Measurements from ENCODE around the gene AK5.

Gene AK5

GRCh38 chr1:77281491-77282186, at the start of gene AK5:
TSS of gene AK5 (plus strand) at chr1:77282019. CDS start at chr1:77282314, 295 bp downstream.
- no peak for TF ChIP-seq CTCF (IDR thresholded peaks at IDR 0.05; ENCODE audit: borderline replicate concordance, control extremely low read depth, extremely low read depth, insufficient read depth, missing control alignments)
- in situ Hi-C loops (cut with MboI; ENCODE audit: low sequenced_read_pairs, unreplicated experiment), result no loop called here
- peak; percentile 67 for DNase-seq (ENCODE audit: low spot score)

GRCh38 chr1:77232829-77233228, 49.0 kb upstream of the AK5 start:
- in situ Hi-C loops (cut with MboI; ENCODE audit: low sequenced_read_pairs, unreplicated experiment), result no loop called here
- no peak for TF ChIP-seq CTCF (IDR thresholded peaks at IDR 0.05; ENCODE audit: borderline replicate concordance, control extremely low read depth, extremely low read depth, insufficient read depth, missing control alignments)
- no peak for DNase-seq (ENCODE audit: low spot score)

- DNase-seq (ENCODE audit: low spot score), result no peak
- TF ChIP-seq CTCF (IDR thresholded peaks at IDR 0.05; ENCODE audit: borderline replicate concordance, control extremely low read depth, extremely low read depth, insufficient read depth, missing control alignments), result no peak
- in situ Hi-C loops (cut with MboI; ENCODE audit: low sequenced_read_pairs, unreplicated experiment), result no loop called here
These were observed 47.7 kb upstream of the AK5 start for GRCh38 chr1:77234096-77234495.

GRCh38 chr1:77234943-77235342, 46.9 kb upstream of the AK5 start:
- in situ Hi-C loops (cut with MboI; ENCODE audit: low sequenced_read_pairs, unreplicated experiment), result no loop called here

GRCh38 chr1:77238462-77238861, 43.4 kb upstream of the AK5 start:
- DNase-seq (ENCODE audit: low spot score), result no peak
- in situ Hi-C loops (cut with MboI; ENCODE audit: low sequenced_read_pairs, unreplicated experiment), result no loop called here
- TF ChIP-seq CTCF (IDR thresholded peaks at IDR 0.05; ENCODE audit: borderline replicate concordance, control extremely low read depth, extremely low read depth, insufficient read depth, missing control alignments), result no peak

More at GRCh38 chr1:77234943-77235342, 46.9 kb upstream of the AK5 start:
- TF ChIP-seq CTCF (IDR thresholded peaks at IDR 0.05; ENCODE audit: borderline replicate concordance, control extremely low read depth, extremely low read depth, insufficient read depth, missing control alignments), result no peak
- DNase-seq (ENCODE audit: low spot score), result no peak

- TF ChIP-seq CTCF (IDR thresholded peaks at IDR 0.05; ENCODE audit: borderline replicate concordance, control extremely low read depth, extremely low read depth, insufficient read depth, missing control alignments), result no peak
- in situ Hi-C loops (cut with MboI; ENCODE audit: low sequenced_read_pairs, unreplicated experiment), result no loop called here
- no peak for DNase-seq (ENCODE audit: low spot score)
These were observed 42.5 kb upstream of the AK5 start for GRCh38 chr1:77239311-77239710.

Data from GM13976 (cell line).